HepG2 (cell line): ENCODE results near the gene EVA1C. TPM values are rescaled to one million over a fixed set of nuclear protein-coding genes. Genes with fewer than 3 reads are reported as not detected.

Source experiments
- EP300 ChIP-seq, 3 experiments: sonication (generic) in 1 of 3; formaldehyde crosslinking in 1 of 3; IDR thresholded peaks; 2 replicates each; pipeline versions ENCODE4 v1.5.1 to v1.6.1; 2011 to 2020; ENCODE audit warnings: low read depth in 2 of 3, low read length in 2 of 3, borderline replicate concordance in 1 of 3, improper control_type of control experiment in 1 of 3, mild to moderate bottlenecking in 1 of 3, missing genetic modification reagents in 1 of 3, moderate library complexity in 1 of 3
- FOXJ3 ChIP-seq: sonication (generic); formaldehyde crosslinking; IDR thresholded peaks from 2 replicates; pipeline ENCODE4 v1.4.0; 2020; ENCODE audit warnings: missing genetic modification reagents, mild to moderate bottlenecking, borderline replicate concordance
- HNF1A ChIP-seq, 2 experiments: sonication (generic) in 1 of 2; formaldehyde crosslinking in 1 of 2; IDR thresholded peaks; 2 replicates each; pipeline versions ENCODE4 v1.4.0 to v1.6.1; 2016 to 2020; ENCODE audit warnings: borderline replicate concordance in 1 of 2, low read depth in 1 of 2, mild to moderate bottlenecking in 1 of 2, missing genetic modification reagents in 1 of 2
- HNF4A ChIP-seq: sonication (generic); formaldehyde crosslinking; IDR thresholded peaks from 2 replicates; pipeline ENCODE4 v1.4.0; 2020; ENCODE audit warnings: missing genetic modification reagents
- ISL2 ChIP-seq: sonication (generic); formaldehyde crosslinking; IDR thresholded peaks from 2 replicates; pipeline ENCODE4 v1.5.0; 2020; ENCODE audit warnings: missing genetic modification reagents
- MEIS1 ChIP-seq: sonication (generic); formaldehyde crosslinking; IDR thresholded peaks from 2 replicates; pipeline ENCODE4 v1.9.0; 2021; ENCODE audit warnings: mild to moderate bottlenecking, missing genetic modification reagents, moderate library complexity, borderline replicate concordance
- NCOA5 ChIP-seq: sonication (generic); formaldehyde crosslinking; IDR thresholded peaks from 2 replicates; pipeline ENCODE4 v1.4.0; 2020; ENCODE audit warnings: missing genetic modification reagents
- RARA ChIP-seq: IDR thresholded peaks from 2 replicates; pipeline ENCODE4 v1.6.1; 2016; ENCODE audit warnings: missing genetic modification reagents, missing compliant biosample characterization
- SMARCC2 ChIP-seq: fragments of 450-650 bp; IDR thresholded peaks from 2 replicates; pipeline ENCODE4 v1.6.1; 2017; ENCODE audit warnings: antibody characterized with exemption, mild to moderate bottlenecking
- SPEN ChIP-seq: sonication (generic); formaldehyde crosslinking; IDR thresholded peaks from 2 replicates; pipeline ENCODE4 v1.5.1; 2020; ENCODE audit warnings: low read depth, mild to moderate bottlenecking, missing genetic modification reagents
- TBX2 ChIP-seq: sonication (generic); formaldehyde crosslinking; IDR thresholded peaks from 2 replicates; pipeline ENCODE4 v1.5.0; 2020; ENCODE audit warnings: missing genetic modification reagents, mild to moderate bottlenecking, borderline replicate concordance
- ZNF121 ChIP-seq: sonication (generic); formaldehyde crosslinking; IDR thresholded peaks from 2 replicates; pipeline ENCODE4 v1.5.0; 2020; ENCODE audit warnings: mild to moderate bottlenecking, missing genetic modification reagents
- ZNF646 ChIP-seq: sonication (generic); formaldehyde crosslinking; IDR thresholded peaks from 2 replicates; pipeline ENCODE4 v1.9.0; 2021; ENCODE audit warnings: mild to moderate bottlenecking, missing genetic modification reagents
- ZNF749 ChIP-seq: sonication (generic); formaldehyde crosslinking; IDR thresholded peaks from 2 replicates; pipeline ENCODE4 v1.8.0; 2022; ENCODE audit warnings: mild to moderate bottlenecking, missing genetic modification reagents, moderate library complexity, borderline replicate concordance
- ZNF788 ChIP-seq: sonication (generic); formaldehyde crosslinking; IDR thresholded peaks from 2 replicates; pipeline ENCODE4 v1.5.0; 2020; ENCODE audit warnings: mild to moderate bottlenecking, missing genetic modification reagents, borderline replicate concordance
- ZNF891 ChIP-seq: sonication (generic); formaldehyde crosslinking; IDR thresholded peaks from 2 replicates; pipeline ENCODE4 v1.5.0; 2020; ENCODE audit warnings: mild to moderate bottlenecking, missing genetic modification reagents
- polyA plus RNA-seq, 8 experiments: library from polyadenylated mRNA; depleted of rRNA in 3 of 8; stranded (reverse) in 7 of 8; unstranded in 1 of 8; fragments of >200 nt; fragmentation: Illumina TruSeq in 4 of 8; extraction: Trizol in 4 of 8; gene quantifications; 2 replicates each; pipeline versions ENCODE4 v1.2.1 to v1.2.3, GENCODE V29; 2011 to 2016; ENCODE audit warnings: low read depth in 4 of 8, missing spikeins in 1 of 8, mixed read lengths in 1 of 8; ENCODE audit not compliant: insufficient read depth in 1 of 8
- total RNA-seq, 5 experiments: library from RNA; depleted of rRNA; stranded (reverse); fragments of >200 nt; fragmentation: Illumina TruSeq; extraction: Trizol; gene quantifications; 2 replicates each; pipeline ENCODE4 v1.2.3, GENCODE V29; 2016; ENCODE audit warnings: low read depth in 1 of 5

The EVA1C gene
- total and polyA plus RNA-seq, 2 of the 13 experiments (the other 11 are each of a cell fraction or from before 2014, with no cell fraction given), result 0.29 to 0.34 TPM

GRCh38 chr21:32364387-32364786 is 48.1 kb upstream of the EVA1C start (continued):
- TF ChIP-seq SMARCC2, result no peak
- peak; percentile 83; the same call in 1 of the 2 replicates for TF ChIP-seq TBX2 (CRISPR knock-in tag)
- TF ChIP-seq HNF1A (IDR thresholded peaks at IDR 0.05; ENCODE audit: low read depth), result no peak
- no peak for TF ChIP-seq HNF1A (CRISPR knock-in tag; IDR thresholded peaks at IDR 0.05; ENCODE audit: borderline replicate concordance)
- TF ChIP-seq ZNF891 (CRISPR knock-in tag), result no peak
- peak; percentile 68 for TF ChIP-seq HNF4A (CRISPR knock-in tag)
- TF ChIP-seq ZNF749 (CRISPR knock-in tag), result no peak
- peak; percentile 75; the same call in 1 of the 2 replicates for TF ChIP-seq ZNF646 (CRISPR knock-in tag)
- TF ChIP-seq SPEN, result 0 out of 2 replicates have a peak, but pooled peaks have one; percentile 18
- TF ChIP-seq NCOA5 (CRISPR knock-in tag), result no peak
- 0 out of 2 replicates have a peak, but pooled peaks have one; percentile 28 for TF ChIP-seq RARA
- TF ChIP-seq FOXJ3, result peak; percentile 50; the same call in 1 of the 2 replicates
- TF ChIP-seq ZNF788 (CRISPR knock-in tag), result peak; percentile 32; the same call in 1 of the 2 replicates
- TF ChIP-seq EP300 (IDR thresholded peaks at IDR 0.05; ENCODE audit: low read depth in 2 of 2, low read length in 2 of 2), result peak in 1 of 2 experiments; percentile 45; a peak in 1 of 4 replicates
- no peak for TF ChIP-seq EP300 (CRISPR knock-in tag; IDR thresholded peaks at IDR 0.05; ENCODE audit: borderline replicate concordance)
- peak; percentile 24; the same call in 1 of the 2 replicates for TF ChIP-seq ISL2 (CRISPR knock-in tag)
- TF ChIP-seq ZNF121 (CRISPR knock-in tag), result peak; percentile 28; the same call in 1 of the 2 replicates
- TF ChIP-seq MEIS1, result no peak
